ENCODE measurements around the gene PIM1.
A peak's percentile ranks its signal among the peaks of the same experiment; 100 is the strongest.
"Not testable (repeated sequence)": the region's sequence is repeated elsewhere in the genome, so short reads cannot be mapped to it uniquely, and the experiment has no call there.

The PIM1 gene

GRCh38 chr6:37169496-37170272 is at the start of gene PIM1:
Gene PIM1 (plus strand): TSS chr6:37170152. CDS start chr6:37170576, 424 bp downstream.
- peak; percentile 100 for DNase-seq

- no peak for DNase-seq
These were observed 48.4 kb upstream of the PIM1 start for GRCh38 chr6:37121556-37121955.

- DNase-seq: no peak
These were observed 47.1 kb upstream of the PIM1 start for GRCh38 chr6:37122861-37123260.

GRCh38 chr6:37123957-37124729 is 45.8 kb upstream of the PIM1 start:
- no peak for DNase-seq

GRCh38 chr6:37125774-37126492 is 44.0 kb upstream of the PIM1 start:
- DNase-seq: no peak

- no peak for DNase-seq
These were observed 43.4 kb upstream of the PIM1 start for GRCh38 chr6:37126493-37126958.

DNA sequence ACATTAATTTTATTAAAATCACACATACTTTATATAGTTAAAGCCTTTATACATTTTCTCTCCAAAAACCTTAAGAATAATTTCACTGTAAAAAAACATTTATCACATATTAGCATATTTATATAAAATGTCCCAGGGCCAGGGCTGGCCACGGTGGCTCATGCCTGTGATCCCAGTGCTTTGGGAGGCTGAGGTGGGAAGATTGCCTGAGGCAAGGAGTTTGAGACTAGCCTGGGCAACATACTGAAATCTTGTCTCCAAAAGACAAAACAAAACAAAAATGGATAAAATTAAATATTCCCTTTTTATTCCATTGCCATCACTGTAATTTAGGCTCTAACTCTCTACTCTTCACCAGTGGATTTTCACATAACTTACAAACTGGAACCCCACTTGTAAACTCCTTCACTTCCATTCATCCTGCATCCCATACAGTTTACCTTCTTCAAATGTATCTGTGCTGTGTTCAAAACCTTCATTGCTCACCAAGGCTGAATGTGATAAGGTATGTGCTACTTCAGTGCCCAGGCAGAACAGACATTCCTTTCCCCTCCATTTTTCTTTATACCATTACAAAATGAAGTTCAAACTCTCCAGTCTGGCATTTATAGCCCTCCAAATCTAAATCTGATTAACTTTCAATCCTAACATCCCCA is 42.9 kb upstream of the PIM1 start:
- DNase-seq: no peak

DNA sequence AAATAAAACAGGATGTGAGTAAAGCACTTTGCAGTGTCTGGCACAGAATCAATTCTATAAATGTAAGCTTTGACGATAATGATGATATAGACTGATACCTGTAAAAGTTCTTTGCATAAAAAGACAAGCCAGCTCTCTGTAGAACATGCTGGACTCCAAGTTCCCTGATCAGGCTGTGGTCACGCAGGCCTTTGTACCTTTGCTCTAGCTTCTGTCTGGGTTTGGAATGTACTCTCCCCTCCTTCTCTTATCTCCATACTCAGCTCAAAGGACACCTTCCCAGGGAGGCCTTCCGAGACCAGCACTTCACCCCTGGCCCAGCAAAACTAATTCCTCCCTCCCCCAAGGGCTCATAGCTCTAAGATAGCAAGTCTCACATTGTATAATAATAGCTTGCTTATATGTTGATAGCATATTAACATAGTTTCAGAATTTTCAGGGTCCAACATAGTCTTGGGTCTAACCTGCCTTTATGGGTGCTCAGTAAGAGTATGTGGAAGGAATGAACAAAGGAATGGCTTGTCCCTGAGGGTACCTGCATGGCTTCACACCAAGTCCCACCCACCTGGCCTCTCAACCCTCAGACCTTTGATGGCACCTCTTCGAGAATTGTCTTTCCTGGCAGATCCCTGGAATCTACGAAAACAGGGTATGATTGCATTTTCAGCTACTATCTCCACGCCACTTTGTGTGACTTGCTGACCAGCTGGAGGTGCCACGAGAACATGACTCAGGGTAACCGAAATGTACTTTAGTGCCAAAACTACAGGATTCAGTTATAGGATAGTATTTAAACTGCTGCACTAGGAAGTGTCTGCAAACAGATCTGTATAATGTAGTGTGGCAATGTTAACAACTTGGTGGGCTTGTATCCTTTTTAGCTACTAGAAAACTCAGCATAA is 41.7 kb upstream of the PIM1 start:
- no peak for DNase-seq

DNA sequence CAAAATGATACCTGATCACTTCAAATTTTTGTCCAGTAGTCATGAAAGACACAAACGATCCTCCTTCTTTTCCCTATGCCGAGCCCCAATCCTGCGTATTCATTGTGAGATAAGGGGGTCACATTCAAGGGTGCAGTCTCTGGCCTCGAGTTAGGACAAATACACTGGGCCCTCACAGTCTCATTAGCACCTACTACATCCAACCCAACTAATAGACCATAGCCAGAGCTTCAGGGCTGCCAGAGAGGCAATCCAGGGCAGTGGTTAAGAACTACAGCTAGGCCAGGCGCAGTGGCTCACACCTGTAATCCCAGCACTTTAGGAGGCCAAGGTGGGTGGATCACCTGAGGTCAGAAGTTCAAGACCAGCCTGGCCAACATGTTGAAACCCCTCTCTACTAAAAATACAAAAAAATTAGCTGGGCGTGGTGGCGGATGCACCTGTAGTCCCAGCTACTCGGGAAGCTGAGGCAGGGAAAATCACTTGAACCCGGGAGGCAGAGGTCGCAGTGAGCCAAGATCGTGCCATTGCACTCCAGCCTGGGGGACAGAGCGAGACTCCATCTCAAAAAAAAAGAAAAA is 41.0 kb upstream of the PIM1 start:
- not testable (repeated sequence) for DNase-seq

DNA sequence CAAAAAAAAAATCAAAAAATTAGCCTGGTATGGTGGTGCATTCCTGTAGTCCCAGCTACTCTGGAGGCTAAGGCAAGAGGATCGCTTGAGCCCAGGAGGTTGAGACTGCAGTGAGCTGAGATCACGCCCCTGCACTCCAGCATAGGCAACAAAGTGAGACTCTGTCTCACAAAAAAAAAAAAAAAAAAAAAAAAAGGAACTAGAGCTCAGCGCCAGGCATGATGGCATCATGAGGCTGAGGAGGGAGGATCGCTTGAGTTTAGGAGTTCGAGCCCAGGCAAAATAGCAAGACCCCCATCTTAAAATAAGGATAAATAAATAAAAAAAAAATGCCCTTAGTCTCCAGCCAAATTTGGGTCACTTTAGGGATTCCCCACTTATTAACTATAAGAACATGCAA is 40.4 kb upstream of the PIM1 start:
- DNase-seq: no peak

- DNase-seq: no peak
These were observed 39.2 kb upstream of the PIM1 start for GRCh38 chr6:37130704-37131103.

DNA sequence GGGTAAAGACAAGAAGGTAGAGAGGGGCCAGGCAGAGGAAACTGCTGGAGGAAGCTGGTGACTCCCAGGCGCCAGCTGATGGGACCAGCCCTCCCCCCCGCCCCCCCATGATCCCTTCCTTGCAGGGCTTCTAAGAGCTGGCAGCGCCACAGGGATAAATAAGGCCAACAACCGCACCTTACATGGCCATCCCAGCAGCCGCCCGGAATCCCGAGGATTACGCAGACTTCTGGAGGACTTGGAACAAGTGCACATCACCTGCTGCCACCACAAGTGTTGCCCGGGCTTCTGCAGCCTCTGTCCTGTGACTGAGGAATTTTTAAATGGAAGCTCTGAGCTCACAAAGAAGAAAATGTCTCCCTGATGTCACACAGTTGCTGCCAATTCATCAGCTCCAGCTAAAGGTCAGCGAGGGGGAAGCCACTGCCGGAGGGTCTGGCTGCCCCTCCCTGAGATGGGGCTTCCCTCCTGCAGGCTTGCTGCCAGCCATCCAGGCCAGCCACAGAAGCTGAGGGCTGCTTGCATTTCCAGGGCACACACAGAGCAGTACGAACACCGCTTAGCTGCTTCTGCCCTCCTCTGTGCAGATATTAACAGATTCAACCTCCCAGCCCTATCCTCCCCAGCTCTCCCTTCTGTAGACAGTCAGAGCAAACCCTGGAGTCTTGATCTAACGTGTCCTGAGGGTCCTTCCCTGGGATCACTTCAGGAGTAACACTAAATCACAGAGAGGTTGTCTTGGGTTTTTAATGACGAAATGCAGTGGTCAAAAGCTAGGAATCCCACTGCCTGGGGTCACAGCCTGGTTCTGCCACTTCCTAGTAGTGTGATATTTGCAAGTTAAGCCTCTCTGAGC is 38.6 kb upstream of the PIM1 start:
- DNase-seq: peak; percentile 74

DNA sequence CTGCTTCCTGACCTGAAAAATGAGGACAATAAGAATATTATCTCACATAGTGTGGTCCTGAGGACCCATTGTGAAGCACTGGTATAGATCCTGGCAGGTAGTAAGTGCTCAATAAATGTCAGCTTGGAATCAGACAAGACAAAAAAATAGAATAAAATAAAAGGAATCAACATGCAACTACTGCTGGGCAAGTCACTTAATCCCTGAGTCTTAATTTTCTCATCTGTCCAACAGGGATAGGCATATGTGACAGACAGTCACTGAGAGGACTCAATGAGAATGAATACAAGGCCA is 38.0 kb upstream of the PIM1 start:
- DNase-seq: no peak

DNA sequence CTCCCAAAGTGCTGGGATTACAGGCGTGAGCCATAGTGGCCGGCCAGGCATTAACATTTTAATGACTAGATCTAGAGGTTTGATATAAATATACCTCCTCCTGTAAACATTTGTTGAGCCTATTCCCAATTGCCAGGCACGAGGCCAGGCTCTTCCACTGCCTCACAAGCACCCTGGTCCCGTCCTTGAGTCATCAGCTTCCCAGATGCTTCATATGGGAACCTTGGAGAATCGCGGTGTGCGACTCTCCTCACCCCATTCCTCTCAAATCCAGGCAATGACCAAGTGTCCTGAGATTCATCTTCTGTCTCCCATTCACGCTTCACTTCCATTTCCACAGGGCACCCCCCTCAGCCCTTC is 35.9 kb upstream of the PIM1 start:
- DNase-seq: no peak

DNA sequence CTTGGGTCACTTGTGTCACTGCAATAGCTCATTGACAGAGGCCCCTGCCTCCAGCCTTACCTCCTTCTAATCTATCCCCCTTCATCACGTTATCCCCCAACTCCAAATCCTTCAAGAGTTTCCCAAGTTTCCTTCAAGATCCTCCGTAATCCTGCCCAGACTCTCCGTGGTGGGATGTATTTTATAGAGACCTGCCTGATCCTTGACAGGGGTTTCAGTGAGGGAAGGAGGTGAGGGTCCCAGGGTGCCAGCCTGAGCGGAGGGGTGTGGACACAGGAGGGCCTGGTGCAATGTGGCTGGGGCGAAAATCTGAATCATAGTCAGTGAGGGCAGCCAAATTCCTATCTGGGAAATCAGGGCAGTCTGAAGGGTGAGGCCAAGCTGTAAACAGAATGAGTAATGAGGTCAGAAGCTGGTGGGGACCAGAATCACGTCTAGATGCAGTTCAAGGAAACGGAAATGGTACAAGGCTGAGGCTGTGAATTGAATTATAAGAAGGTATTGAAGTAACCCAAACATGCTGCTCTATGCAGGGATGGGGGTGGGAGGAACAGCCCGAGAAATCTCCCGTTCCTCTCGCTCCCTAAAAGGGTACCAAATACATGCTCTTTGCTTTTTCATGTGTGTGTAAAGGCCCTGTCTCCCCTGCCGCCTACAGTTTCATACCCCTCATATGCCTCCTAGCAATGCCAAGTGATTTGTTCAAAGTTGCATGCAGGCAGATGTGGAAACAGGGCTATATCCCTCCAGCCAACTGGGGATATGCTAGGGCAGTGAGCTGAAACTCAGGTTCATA is 35.4 kb upstream of the PIM1 start:
- no peak for DNase-seq

- no peak for DNase-seq
These were observed 33.9 kb upstream of the PIM1 start for GRCh38 chr6:37135835-37136694.

GRCh38 chr6:37136821-37137200 is 33.1 kb upstream of the PIM1 start:
- no peak for DNase-seq

GRCh38 chr6:37137201-37138090 is 32.5 kb upstream of the PIM1 start:
- no peak for DNase-seq

Measured in NCI-H146 (cell line).